Cardiac fibroblast (primary cell): Measurements from ENCODE around the gene FH.

ENCODE experiments used
- DNase-seq, 2 donors: peaks; one replicate each; pipeline versions ENCODE4 v3.0.0 to v3.0.0-alpha.2; 2010; ENCODE audit warnings: low read depth in 2 of 2
- H3K4me3 ChIP-seq, 2 donors: replicated peaks in 1 of 2; 1 replicate in 1 of 2; 2 replicates in 1 of 2; pipeline ENCODE4 v1.5.1; 2011; ENCODE audit warnings: low read depth in 2 of 2, low read length in 2 of 2, mild to moderate bottlenecking in 2 of 2, moderate library complexity in 1 of 2
- TF ChIP-seq, protein P1 (sequence below): IDR thresholded peaks from one replicate; pipeline ENCODE4 v1.5.1; 2011; ENCODE audit warnings: low read depth, mild to moderate bottlenecking, low read length, inconsistent platforms

Gene FH

DNA sequence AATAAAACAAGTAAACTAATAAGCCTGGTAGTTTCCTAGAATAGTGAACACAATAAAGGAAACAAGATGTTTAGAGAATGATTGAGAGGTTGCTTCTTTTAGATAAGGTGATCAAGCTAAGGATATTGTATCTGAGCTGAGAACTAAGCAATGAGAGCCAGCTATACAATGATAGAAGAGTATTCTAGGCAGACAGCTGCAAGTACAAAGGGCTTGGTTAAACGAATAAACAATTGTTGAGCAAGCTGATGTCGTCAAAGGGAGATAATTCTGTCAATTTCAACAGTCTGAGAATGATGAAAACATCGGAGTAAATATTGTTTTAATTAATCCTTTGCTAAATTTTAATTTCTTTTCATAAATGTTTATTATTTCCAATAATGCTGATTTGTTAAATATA, 5.5 kb upstream of the FH start:
- TF ChIP-seq, protein P1, sequence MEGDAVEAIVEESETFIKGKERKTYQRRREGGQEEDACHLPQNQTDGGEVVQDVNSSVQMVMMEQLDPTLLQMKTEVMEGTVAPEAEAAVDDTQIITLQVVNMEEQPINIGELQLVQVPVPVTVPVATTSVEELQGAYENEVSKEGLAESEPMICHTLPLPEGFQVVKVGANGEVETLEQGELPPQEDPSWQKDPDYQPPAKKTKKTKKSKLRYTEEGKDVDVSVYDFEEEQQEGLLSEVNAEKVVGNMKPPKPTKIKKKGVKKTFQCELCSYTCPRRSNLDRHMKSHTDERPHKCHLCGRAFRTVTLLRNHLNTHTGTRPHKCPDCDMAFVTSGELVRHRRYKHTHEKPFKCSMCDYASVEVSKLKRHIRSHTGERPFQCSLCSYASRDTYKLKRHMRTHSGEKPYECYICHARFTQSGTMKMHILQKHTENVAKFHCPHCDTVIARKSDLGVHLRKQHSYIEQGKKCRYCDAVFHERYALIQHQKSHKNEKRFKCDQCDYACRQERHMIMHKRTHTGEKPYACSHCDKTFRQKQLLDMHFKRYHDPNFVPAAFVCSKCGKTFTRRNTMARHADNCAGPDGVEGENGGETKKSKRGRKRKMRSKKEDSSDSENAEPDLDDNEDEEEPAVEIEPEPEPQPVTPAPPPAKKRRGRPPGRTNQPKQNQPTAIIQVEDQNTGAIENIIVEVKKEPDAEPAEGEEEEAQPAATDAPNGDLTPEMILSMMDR, result no peak
- no peak overlapping the region for H3K4me3 ChIP-seq
- no peak for DNase-seq

DNA sequence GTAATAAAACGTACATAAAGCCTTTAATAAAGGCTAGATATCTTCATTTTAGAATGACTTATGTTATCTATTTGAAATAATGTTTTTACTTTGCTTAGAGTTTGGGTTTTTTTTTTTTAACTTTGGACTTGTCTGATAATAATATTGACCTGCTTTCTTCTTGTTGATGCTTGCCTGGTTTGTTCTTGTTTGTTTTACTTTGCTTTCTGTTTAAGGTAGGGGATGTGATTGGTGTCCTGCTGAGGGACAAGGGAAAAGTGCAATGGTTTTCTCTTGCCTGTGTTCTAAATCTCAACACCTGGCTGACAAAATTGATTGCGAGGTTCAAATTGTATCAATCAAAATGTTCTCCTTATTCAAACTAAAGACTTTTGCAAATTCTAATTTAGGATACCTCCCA, 2.2 kb upstream of the FH start:
- TF ChIP-seq, protein P1, result no peak
- H3K4me3 ChIP-seq, result no peak overlapping the region
- DNase-seq, result no peak

DNA sequence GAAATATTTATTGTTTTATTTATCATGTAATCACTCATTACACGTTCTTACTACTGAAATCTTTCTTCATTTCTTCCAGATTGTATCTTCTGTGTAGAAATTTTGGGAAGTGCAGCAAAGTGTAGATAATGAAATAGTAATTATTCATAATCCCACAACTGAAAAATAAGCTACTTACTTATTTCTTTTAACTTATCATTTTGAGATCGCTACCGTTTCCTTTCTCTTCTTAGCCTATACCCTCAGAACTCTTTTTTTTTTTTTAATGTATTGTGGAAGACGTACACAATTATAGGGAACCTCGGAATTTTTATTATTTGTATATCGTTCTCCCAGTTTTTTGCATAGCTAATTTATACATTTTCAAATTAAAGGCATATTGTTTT, 518 bp upstream of the FH start:
- TF ChIP-seq, protein P1, result no peak
- no peak for DNase-seq
- H3K4me3 ChIP-seq, result peak overlapping the region; percentile 21 to 92

DNA sequence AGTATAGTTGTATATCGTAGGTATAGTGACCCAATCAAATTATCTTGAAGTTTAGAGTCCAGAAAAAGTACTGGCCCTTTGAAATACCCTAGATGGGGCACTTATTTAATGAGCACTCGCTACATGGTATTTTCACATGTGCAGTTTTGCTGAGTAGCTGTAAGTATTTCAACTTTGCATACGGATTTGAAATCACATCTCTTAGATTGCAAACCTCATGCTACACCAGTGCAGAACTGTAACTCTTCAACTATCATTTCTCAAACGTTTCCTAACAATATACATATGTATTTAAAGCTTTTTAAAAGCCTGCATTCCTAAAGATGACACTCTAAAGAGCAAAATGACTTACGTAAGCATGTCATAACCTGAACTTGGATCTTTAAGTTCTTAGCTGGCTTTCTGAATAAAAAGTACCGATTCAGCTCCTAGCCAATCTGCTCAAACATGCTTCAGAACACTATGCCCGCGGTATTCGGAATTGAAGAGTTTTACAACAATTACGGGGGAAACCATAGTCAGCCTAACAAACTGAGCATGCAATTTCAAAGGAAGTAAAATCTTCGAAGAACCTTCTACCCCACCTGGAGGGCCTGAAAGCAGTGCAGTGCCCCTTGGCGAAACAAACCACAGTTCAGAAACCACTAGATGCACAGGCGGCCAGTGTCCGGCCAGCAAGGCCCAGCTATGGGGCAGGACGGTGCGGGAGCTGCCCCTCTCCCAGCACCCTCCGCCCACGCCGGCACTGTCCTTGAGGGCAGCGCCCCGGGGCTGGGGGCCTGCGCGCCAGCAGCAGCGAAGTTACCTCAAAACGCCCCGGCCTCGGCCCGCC, 863 bp downstream of the FH start:
- DNase-seq, result peak; percentile 19 to 40
- H3K4me3 ChIP-seq, result peak overlapping the region; percentile 77 to 92
- TF ChIP-seq, protein P1, result no peak

DNA sequence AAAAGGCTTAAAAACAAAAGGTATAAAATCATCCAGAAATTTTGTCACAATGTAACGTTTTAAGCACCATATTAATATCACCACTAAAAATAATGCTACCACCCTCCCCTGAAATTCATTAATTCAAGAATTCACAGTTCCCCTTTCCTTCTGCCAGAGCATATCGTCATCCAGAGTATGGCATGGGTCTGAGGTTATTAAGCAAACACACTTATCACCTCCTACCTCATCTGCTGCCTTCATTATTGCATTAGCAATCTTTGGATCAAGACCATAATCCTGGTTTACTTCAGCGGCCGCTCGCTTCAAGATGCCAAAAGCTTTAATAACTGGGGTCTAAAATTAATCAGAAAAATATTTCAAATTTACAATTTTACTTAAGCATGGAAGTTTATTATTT, 6.2 kb downstream of the FH start:
- TF ChIP-seq, protein P1, result no peak
- no peak overlapping the region for H3K4me3 ChIP-seq
- no peak for DNase-seq

DNA sequence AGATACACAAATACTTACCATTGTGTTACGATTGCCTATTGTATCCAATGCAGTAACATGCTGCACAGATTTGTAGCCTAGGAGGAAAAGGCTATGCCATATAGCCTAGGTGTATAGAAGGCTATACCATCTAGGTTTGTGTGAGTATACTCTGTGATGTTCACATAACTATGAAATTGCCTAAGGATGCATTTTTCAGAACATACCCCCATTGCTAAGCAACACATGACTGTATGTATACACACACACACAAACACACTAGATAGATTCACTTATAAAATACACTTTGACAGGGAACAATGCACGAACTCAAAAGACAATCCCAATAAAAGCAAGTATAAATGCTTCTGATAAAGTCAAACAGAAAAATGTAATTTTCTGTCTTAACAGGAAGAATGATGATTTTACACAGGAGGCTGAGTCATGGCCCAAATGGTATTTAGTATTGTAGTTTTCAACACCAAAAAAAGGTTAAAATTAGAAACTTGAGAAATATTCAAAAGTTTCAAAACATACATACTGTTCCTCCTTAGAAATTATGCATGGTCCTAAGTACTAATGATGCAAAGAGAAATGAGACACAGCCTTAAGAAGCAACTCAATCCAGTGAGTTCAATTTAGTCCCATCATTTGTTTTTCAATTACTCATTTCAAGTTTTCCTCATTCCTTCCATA, 12.2 kb downstream of the FH start:
- TF ChIP-seq, protein P1, result no peak
- H3K4me3 ChIP-seq, result no peak overlapping the region
- DNase-seq, result peak; percentile 41 to 71
